GM12878 (cell line): Measurements from ENCODE around the gene ADGRG1. TPM values are rescaled to one million over a fixed set of nuclear protein-coding genes. Genes with fewer than 3 reads are reported as not detected.
A peak's percentile ranks its signal among the peaks of the same experiment; 100 is the strongest.

ENCODE experiments used
- ATAC-seq: fragments of 200-7000 bp; cut with Tn5 transposase; 3 replicates; pipeline ENCODE4 v1.9.1; 2020; ENCODE audit warnings: mild to moderate bottlenecking, moderate library complexity
- BruUV-seq: library from RNA; stranded (reverse); fragments of 400-500 nt; replicated peaks from 2 replicates; lab custom pipeline; 2021; lab: Mats Ljungman, UMichigan
- CTCF ChIA-PET: fragments of 300-600 bp; sonication (Branson Sonifier 250); formaldehyde crosslinking; extraction: SDS; loops from one replicate; lab custom pipeline; 2021; ENCODE audit warnings: inconsistent platforms; lab: Yijun Ruan, JAX
- POLR2A ChIA-PET: fragments of 350-600 bp; formaldehyde crosslinking; extraction: SDS; loops from one replicate; lab custom pipeline; 2021; ENCODE audit warnings: inconsistent platforms; lab: Charles Lee
- RAD21 ChIA-PET: fragments of 300-600 bp; sonication (Branson Sonifier 250); formaldehyde crosslinking; loops from one replicate; lab custom pipeline; 2023; ENCODE audit warnings: antibody characterized with exemption; ENCODE audit not compliant: unreplicated experiment; lab: Charles Lee
- SMC1A ChIA-PET: fragments of 300-600 bp; sonication (Branson Sonifier 250); formaldehyde crosslinking; loops from one replicate; lab custom pipeline; 2023; ENCODE audit not compliant: unreplicated experiment, uncharacterized antibody; lab: Charles Lee
- DNase-seq: peaks from one replicate; pipeline ENCODE4 v3.0.0-alpha.2; 2011; ENCODE audit warnings: low read depth, low spot score
- FAIRE-seq: peaks from 3 replicates; lab custom pipeline; 2011; peaks lifted over from hg19 to GRCh38; lab: Jason Lieb, UNC
- H2AFZ ChIP-seq: 2 replicates; pipeline ENCODE4 v1.6.0; 2011; ENCODE audit warnings: low read depth, low read length, control low read depth; ENCODE audit not compliant: control insufficient read depth
- H3K27ac ChIP-seq: 2 replicates; pipeline ENCODE4 v1.5.1; 2011; ENCODE audit warnings: control low read depth; ENCODE audit not compliant: control insufficient read depth, insufficient read depth
- H3K27me3 ChIP-seq, 2 experiments: replicated peaks in 1 of 2; 2 replicates each; pipeline versions ENCODE4 v1.6.0 to v1.6.1; 2011; ENCODE audit warnings: low read length in 1 of 2; ENCODE audit not compliant: control insufficient read depth in 2 of 2, insufficient read depth in 2 of 2
- H3K36me3 ChIP-seq, 2 experiments: 2 replicates each; pipeline ENCODE4 v1.5.1; 2011; ENCODE audit warnings: low read length in 1 of 2; ENCODE audit not compliant: control insufficient read depth in 2 of 2, insufficient read depth in 2 of 2
- H3K4me1 ChIP-seq: 2 replicates; pipeline ENCODE4 v1.6.1; 2011; ENCODE audit warnings: mild to moderate bottlenecking, low read length, moderate library complexity, mixed read lengths; ENCODE audit not compliant: control insufficient read depth, insufficient read depth
- H3K4me2 ChIP-seq: 2 replicates; pipeline ENCODE4 v1.6.0; 2011; ENCODE audit warnings: control low read depth; ENCODE audit not compliant: control insufficient read depth, insufficient read depth
- H3K4me3 ChIP-seq: fragments of 200-600 bp; sonication (generic); 2 replicates; pipeline ENCODE4 v1.5.1; 2016
- H3K79me2 ChIP-seq: 2 replicates; pipeline ENCODE4 v1.6.0; 2011; ENCODE audit warnings: low read length; ENCODE audit not compliant: control insufficient read depth, insufficient read depth
- H3K9ac ChIP-seq: 2 replicates; pipeline ENCODE4 v1.8.0; 2011; ENCODE audit warnings: low read length, control low read depth, mixed read lengths; ENCODE audit not compliant: control insufficient read depth, insufficient read depth
- H3K9me3 ChIP-seq: replicated peaks from 3 replicates; pipeline ENCODE4 v1.5.1; 2011; ENCODE audit warnings: mild to moderate bottlenecking, low read length; ENCODE audit not compliant: control insufficient read depth, insufficient read depth
- H4K20me1 ChIP-seq: 2 replicates; pipeline ENCODE4 v1.6.0; 2011; ENCODE audit not compliant: control insufficient read depth, insufficient read depth
- CEBPB ChIP-seq, 2 experiments: fragments of 150-350 bp in 1 of 2; IDR thresholded peaks; 2 replicates each; pipeline ENCODE4 v1.6.1; 2012 to 2014; ENCODE audit warnings: low read depth in 2 of 2, low read length in 2 of 2, borderline replicate concordance in 1 of 2, inconsistent platforms in 1 of 2
- CHD4 ChIP-seq: fragments of 200-600 bp; sonication (generic); IDR thresholded peaks from 2 replicates; pipeline ENCODE4 v1.6.1; 2016; ENCODE audit warnings: mild to moderate bottlenecking
- DPF2 ChIP-seq: fragments of 450-650 bp; IDR thresholded peaks from 2 replicates; pipeline ENCODE4 v1.6.1; 2017; ENCODE audit warnings: mild to moderate bottlenecking
- E4F1 ChIP-seq: fragments of 450-650 bp; IDR thresholded peaks from 2 replicates; pipeline ENCODE4 v1.6.1; 2018; ENCODE audit warnings: borderline replicate concordance, mild to moderate bottlenecking; ENCODE audit not compliant: partially characterized antibody
- ELK1 ChIP-seq: IDR thresholded peaks from 2 replicates; pipeline ENCODE4 v1.6.1; 2012; ENCODE audit warnings: low read depth, low read length, improper control_type of control experiment
- GATAD2B ChIP-seq: fragments of 450-650 bp; conservative IDR thresholded peaks from 2 replicates; pipeline ENCODE4 v1.6.1; 2017; ENCODE audit warnings: low read depth, mild to moderate bottlenecking, moderate library complexity
- HDGF ChIP-seq: fragments of 450-650 bp; IDR thresholded peaks from 2 replicates; pipeline ENCODE4 v1.6.1; 2016; ENCODE audit warnings: antibody characterized with exemption
- KDM1A ChIP-seq: fragments of 200-600 bp; sonication (generic); IDR thresholded peaks from 2 replicates; pipeline ENCODE4 v1.6.1; 2016; ENCODE audit warnings: borderline replicate concordance
- KLF5 ChIP-seq: fragments of 450-650 bp; IDR thresholded peaks from 2 replicates; pipeline ENCODE4 v1.6.1; 2014; ENCODE audit warnings: mild to moderate bottlenecking; ENCODE audit not compliant: partially characterized antibody
- NR2C2 ChIP-seq: IDR thresholded peaks from 2 replicates; pipeline ENCODE4 v1.6.1; 2011; ENCODE audit warnings: borderline replicate concordance, low read depth; ENCODE audit not compliant: control insufficient read depth, insufficient read length
- RBBP5 ChIP-seq: fragments of 200-600 bp; sonication (generic); conservative IDR thresholded peaks from 2 replicates; pipeline ENCODE4 v1.6.1; 2016
- RCOR1 ChIP-seq: conservative IDR thresholded peaks from 2 replicates; pipeline ENCODE4 v1.6.1; 2012; ENCODE audit warnings: low read depth, low read length, improper control_type of control experiment
- SIX5 ChIP-seq: IDR thresholded peaks from 2 replicates; pipeline ENCODE4 v1.6.1; 2011; ENCODE audit warnings: mild to moderate bottlenecking, low read depth, low read length, moderate library complexity; ENCODE audit not compliant: severe bottlenecking
- SPI1 ChIP-seq: IDR thresholded peaks from 2 replicates; pipeline ENCODE4 v1.6.1; 2011; ENCODE audit warnings: low read depth, mild to moderate bottlenecking, low read length, moderate library complexity, borderline replicate concordance; ENCODE audit not compliant: insufficient read depth
- SREBF2 ChIP-seq: IDR thresholded peaks from 2 replicates; pipeline ENCODE4 v1.6.1; 2012; ENCODE audit warnings: mild to moderate bottlenecking, low read length
- YBX1 ChIP-seq: fragments of 450-650 bp; IDR thresholded peaks from 2 replicates; pipeline ENCODE4 v1.6.1; 2016; ENCODE audit warnings: antibody characterized with exemption
- YY1 ChIP-seq: IDR thresholded peaks from 2 replicates; pipeline ENCODE4 v1.6.1; 2011; ENCODE audit warnings: low read depth, mild to moderate bottlenecking, low read length
- ZNF217 ChIP-seq: fragments of 450-650 bp; IDR thresholded peaks from 2 replicates; pipeline ENCODE4 v1.6.1; 2017; ENCODE audit warnings: antibody characterized with exemption, mild to moderate bottlenecking
- WGBS: methylation state at CpG from one replicate; pipeline ENCODE4 v1.1.6; 2016; ENCODE audit warnings: low lambda C conversion rate; ENCODE audit not compliant: insufficient replicate concordance, insufficient coverage; ENCODE audit errors: missing lambda C conversion rate; 5-methylcytosine and 5-hydroxymethylcytosine counted together
- in situ Hi-C: fragments of 300-500 bp; cut with MboI; formaldehyde crosslinking; loops from 9 replicates; pipeline ENCODE4 v1.14.3; 2018; ENCODE audit warnings: mixed read lengths
- intact Hi-C: fragments of 100-400 bp; cut with micrococcal nuclease; formaldehyde crosslinking; loops from one replicate; pipeline ENCODE4 v1.14.2; 2022; ENCODE audit not compliant: unreplicated experiment
- polyA plus RNA-seq, 11 experiments: library from polyadenylated mRNA; depleted of rRNA in 4 of 11; unstranded in 6 of 11; stranded (reverse) in 5 of 11; fragments of >200 nt; fragmentation: Nextera tagmentation in 4 of 11; fragmentation: Illumina TruSeq in 1 of 11; extraction: Ambion mirVana in 4 of 11; extraction: Trizol in 1 of 11; gene quantifications; 1 replicate in 1 of 11; 2 replicates in 10 of 11; pipeline versions ENCODE4 v1.2.1 to v1.2.3, GENCODE V29; 2011 to 2016; ENCODE audit warnings: inconsistent platforms in 2 of 11, missing spikeins in 2 of 11, low read depth in 1 of 11
- total RNA-seq, 4 experiments: library from RNA; depleted of rRNA in 3 of 4; stranded (reverse); fragments of >200 nt in 3 of 4; fragmentation: Illumina TruSeq in 1 of 4; extraction: Trizol in 1 of 4; gene quantifications; 2 replicates each; pipeline versions ENCODE4 v1.2.1 to v1.2.3, GENCODE V29; 2013 to 2021

Gene ADGRG1
- total and polyA plus RNA-seq, 10 of the 15 experiments (the other 5 are each of a cell fraction or from before 2014, with no cell fraction given) = 0.07 to 2.0 (median 0.75) TPM

GRCh38 chr16:57591870-57592485 lies 36.5 kb upstream of the ADGRG1 start:
- in situ Hi-C loops = no loop called here
- intact Hi-C loops = loop anchor here (1.0 to 5.0 kb wide), 4 partner anchors 10 to 410 kb away; partner anchors contain the start of genes USB1 and ZNF319
- ChIA-PET CTCF (interaction anchor here (0.8 to 14.8 kb wide), 13 partner anchors 10 to 408 kb away, joined by 3 to 197 read pairs (median 7); partner anchors contain the start of gene CCDC102A), RAD21 (interaction anchor here (1.2 to 6.4 kb wide), 7 partner anchors 9 to 56 kb away, joined by 6 to 75 read pairs (median 32); partner anchors contain the start of genes ADGRG5 and CCDC102A), SMC1A (interaction anchor here (0.5 to 5.9 kb wide), 8 partner anchors 9 to 534 kb away, joined by 3 to 53 read pairs (median 32); partner anchors contain the start of gene KATNB1), POLR2A (interaction anchor here (1.2 to 2.3 kb wide), 3 partner anchors 19 to 143 kb away, joined by 3 to 5 read pairs (median 3); partner anchors contain the start of gene KATNB1)
- H3K27me3 ChIP-seq = no peaks in the 10 kb centered on the region
- FAIRE-seq = no peak
- no peak overlapping the region for H3K4me2 ChIP-seq
- no peaks in the 10 kb centered on the region for H3K36me3 ChIP-seq
- H2AFZ ChIP-seq = no peak overlapping the region
- TF ChIP-seq ELK1 = no peak
- peak; percentile 40 for TF ChIP-seq E4F1
- TF ChIP-seq RCOR1 = no peak
- TF ChIP-seq SPI1 = peak; percentile 47; the same call in 1 of the 2 replicates
- TF ChIP-seq KDM1A = no peak
- no peak for TF ChIP-seq YY1
- TF ChIP-seq KLF5 = no peak
- TF ChIP-seq DPF2 = no peak
- TF ChIP-seq YBX1 = peak; percentile 60; the same call in 1 of the 2 replicates
- no peak for TF ChIP-seq ZNF217
- no peak for TF ChIP-seq CEBPB (IDR thresholded peaks at IDR 0.05; ENCODE audit: borderline replicate concordance in 1 of 2, low read depth in 2 of 2, low read length in 2 of 2)
- TF ChIP-seq HDGF = peak; percentile 78
- no peak for TF ChIP-seq SIX5
- TF ChIP-seq NR2C2 = no peak
- TF ChIP-seq GATAD2B = no peak
- no peak for TF ChIP-seq SREBF2
- no peak for TF ChIP-seq CHD4
- no peak for TF ChIP-seq RBBP5
- no peak overlapping the region for H3K9ac ChIP-seq
- no peaks in the 10 kb centered on the region for H3K79me2 ChIP-seq
- peaks cover 3% of the 10 kb centered on the region; the same call in 1 of the 3 replicates for H3K9me3 ChIP-seq
- WGBS = 48% methylated on average over 7 of the region's 7 CpGs
- H4K20me1 ChIP-seq = no peaks in the 10 kb centered on the region
- BruUV-seq = TSS peak; percentile 67
- H3K27ac ChIP-seq = no peak overlapping the region
- ATAC-seq = no peak
- no peak for DNase-seq
- H3K4me1 ChIP-seq = peaks cover 23% of the 10 kb centered on the region
- no peak overlapping the region for H3K4me3 ChIP-seq
